Left renal cortex interstitium (tissue), 4 donors: ENCODE results near the gene FMOD. TPM values are rescaled to one million over a fixed set of nuclear protein-coding genes. Genes with fewer than 3 reads are reported as not detected.

Experiments used
- DNase-seq, 4 donors: peaks; one replicate each; pipeline ENCODE4 v3.0.0-alpha.2; 2013; ENCODE audit warnings: low read depth in 4 of 4, low spot score in 2 of 4, missing footprints in 1 of 4
- polyA plus RNA-seq, 4 donors: library from polyadenylated mRNA; unstranded; fragments of 120-200 nt; gene quantifications; one replicate each; pipeline ENCODE4 v1.2.1, GENCODE V29; 2013; ENCODE audit not compliant: insufficient read length in 4 of 4

Gene FMOD
- polyA plus RNA-seq = 10 to 100 TPM; 39.5 to 65.2 (median 51.1) TPM

- DNase-seq = peak in 2 of 4 donors; percentile 48 to 69
Measured at GRCh38 chr1:203351037-203351625, at the start of gene FMOD. FMOD (minus strand) TSS chr1:203351122; CDS start chr1:203348270, 2,852 bp downstream.

GRCh38 chr1:203396595-203397194 lies 45.8 kb upstream of the FMOD start:
- no peak for DNase-seq

- DNase-seq = no peak
Measured at GRCh38 chr1:203395751-203396150, 44.8 kb upstream of the FMOD start.

GRCh38 chr1:203390298-203390697 lies 39.4 kb upstream of the FMOD start:
- no peak for DNase-seq

DNA sequence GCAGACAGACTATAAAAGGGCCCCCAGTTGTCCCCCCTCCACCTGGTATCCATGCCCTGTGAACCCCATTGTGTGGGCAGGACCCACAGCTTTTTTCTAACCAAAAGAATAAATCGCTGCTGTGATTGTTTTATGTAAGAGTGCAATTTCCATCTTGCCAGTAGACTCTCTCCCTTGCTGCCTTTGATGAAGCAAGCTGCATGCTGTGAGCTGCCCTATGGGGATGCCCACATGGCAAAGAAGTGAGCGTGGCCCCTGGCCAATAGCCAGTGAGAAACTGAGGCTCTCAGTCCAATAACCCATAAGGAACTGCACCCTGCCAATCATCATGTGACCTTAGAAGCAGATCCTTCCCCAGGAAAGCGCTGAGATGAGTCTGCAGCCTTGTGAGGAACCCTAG lies 37.8 kb upstream of the FMOD start:
- DNase-seq = no peak

DNA sequence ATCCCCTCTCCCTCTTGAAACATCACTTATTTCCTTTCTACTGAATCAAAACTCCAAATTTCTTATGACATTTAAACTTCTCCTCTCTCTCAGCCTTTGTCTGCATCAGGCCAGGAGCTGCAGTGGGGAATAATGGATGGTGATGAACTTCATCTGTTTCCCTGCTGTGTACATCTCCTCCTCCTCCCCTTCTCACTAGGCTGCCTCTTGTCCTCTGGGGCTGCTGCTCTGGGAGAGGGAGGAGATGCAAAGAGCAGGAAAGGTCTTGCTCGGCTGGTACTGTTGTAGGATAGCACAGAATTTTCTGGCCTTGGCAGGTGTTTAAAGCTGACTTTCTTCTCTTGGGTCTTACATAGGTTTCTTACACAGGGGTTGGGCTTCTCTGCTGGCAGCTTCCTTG lies 31.1 kb upstream of the FMOD start:
- no peak for DNase-seq

GRCh38 chr1:203381151-203381751 lies 30.3 kb upstream of the FMOD start:
- DNase-seq = no peak

- no peak for DNase-seq
Measured at GRCh38 chr1:203380420-203381150, 29.7 kb upstream of the FMOD start.

GRCh38 chr1:203379825-203380224 lies 28.9 kb upstream of the FMOD start:
- no peak for DNase-seq

- no peak for DNase-seq
Measured at GRCh38 chr1:203378556-203379245, 27.8 kb upstream of the FMOD start.

DNA sequence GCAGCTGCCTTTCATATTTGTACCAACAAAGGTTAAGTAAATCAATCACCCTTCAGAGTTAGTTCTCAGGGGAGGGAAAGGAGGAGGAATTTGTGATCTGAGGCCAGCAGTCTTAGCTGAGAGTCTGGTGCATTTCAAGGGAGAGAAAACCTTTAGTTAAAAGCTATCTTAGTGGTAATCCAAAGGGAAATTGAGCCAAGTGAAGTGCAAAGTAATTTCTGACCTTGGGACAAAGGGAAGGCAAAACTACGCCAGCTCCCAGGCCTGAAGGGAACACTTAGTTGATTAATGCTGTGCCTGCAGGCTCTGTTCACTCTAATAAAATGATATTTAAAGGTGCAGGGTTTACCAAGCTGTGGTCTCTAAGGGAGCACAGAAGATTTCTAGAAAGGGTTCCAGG lies 23.1 kb upstream of the FMOD start:
- no peak for DNase-seq

DNA sequence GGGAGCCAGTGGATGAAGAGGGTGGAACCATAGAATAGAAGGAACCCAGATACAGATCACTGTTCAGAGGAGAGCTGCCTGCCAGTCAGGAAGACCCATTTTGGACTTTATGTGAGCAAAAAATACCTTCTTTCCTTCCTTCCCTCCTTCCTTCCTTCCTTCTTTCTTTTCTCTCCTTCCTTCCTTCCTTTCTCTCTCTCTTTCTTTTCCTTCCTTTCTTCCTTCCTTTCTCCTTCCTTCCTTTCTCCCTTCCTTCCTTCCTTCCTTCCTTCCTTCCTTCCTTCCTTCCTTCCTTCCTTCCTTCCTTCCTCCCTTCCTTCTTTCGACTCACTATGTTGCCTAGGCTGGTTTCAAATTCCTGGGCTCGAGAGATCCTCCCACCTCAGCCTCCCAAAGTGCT lies 22.1 kb upstream of the FMOD start:
- no peak for DNase-seq

GRCh38 chr1:203371288-203371687 lies 20.4 kb upstream of the FMOD start:
- no peak for DNase-seq

- no peak for DNase-seq
Measured at GRCh38 chr1:203369666-203370065, 18.7 kb upstream of the FMOD start.

DNA sequence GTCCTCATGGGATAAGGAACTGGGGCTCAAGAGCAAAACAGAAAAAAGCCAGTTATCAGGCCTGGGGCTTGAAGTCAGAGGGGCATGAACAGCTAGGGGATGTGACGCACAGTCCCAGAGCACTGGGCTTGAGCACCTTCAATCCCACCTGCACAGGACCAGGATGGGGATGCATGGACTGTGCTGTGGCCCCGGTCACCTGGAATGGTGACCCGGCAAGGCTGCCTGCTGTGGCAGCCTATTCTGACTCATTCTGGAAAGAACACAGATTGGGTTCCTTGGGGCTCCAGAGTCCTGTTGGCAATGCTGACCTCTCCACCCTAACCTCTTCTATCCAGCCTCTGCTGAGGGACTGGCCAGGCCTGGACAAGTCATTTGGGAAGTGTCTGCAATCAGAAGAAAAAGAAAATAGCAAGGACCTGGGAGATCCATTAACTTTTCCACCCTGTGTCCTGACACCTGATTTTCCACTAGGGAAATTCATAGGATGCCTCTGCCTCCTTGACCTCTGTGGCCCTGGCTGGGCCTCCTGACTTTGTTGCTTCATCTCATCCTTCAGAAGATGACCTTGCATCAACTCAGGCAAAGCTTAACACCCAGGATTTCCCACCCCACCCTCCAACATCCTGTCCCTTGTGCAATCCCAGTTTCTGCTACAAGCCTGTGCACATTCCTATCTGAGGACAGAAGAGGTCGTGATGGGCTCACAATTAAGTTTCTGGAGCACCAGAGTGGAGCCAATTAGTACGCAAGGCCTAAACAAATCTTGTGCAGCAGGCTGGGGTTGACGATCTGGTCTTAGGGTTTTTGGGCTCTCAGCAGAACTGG lies 17.9 kb upstream of the FMOD start:
- no peak for DNase-seq

- DNase-seq = no peak
Measured at GRCh38 chr1:203367057-203367456, 16.1 kb upstream of the FMOD start.

DNA sequence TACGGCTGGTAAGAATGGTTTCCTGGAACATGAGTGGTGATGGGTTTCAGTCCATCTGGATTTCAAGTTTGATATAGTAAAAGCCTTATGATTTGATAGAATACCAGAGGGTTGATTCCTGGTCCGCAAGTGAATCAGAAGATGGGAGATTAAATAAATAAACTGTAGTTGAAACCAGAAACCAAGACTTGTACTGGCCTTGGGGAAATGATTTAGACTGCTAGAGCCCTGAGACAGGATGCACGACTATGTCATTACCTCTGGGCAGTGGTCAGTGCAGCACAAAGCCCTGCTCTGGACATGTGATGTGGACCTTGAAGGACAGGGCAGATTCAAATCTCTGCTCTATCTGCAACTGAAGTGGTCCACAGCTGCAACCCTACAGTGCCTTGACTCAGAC lies 15.6 kb upstream of the FMOD start:
- no peak for DNase-seq

GRCh38 chr1:203364806-203365205 lies 13.9 kb upstream of the FMOD start:
- no peak for DNase-seq

- DNase-seq = no peak
Measured at GRCh38 chr1:203364094-203364801, 13.3 kb upstream of the FMOD start.

GRCh38 chr1:203362720-203363025 lies 11.8 kb upstream of the FMOD start:
- DNase-seq = no peak
